Kidney epithelial cell (primary cell): ENCODE data around the gene MORF4L2. TPM values are rescaled to one million over a fixed set of nuclear protein-coding genes. Genes with fewer than 3 reads are reported as not detected.
"Not testable (repeated sequence)": the region's sequence is repeated elsewhere in the genome, so short reads cannot be mapped to it uniquely, and the experiment has no call there.

Experiments used
- DNase-seq: peaks from one replicate; pipeline ENCODE4 v3.0.0-alpha.2; 2010; ENCODE audit warnings: low read depth
- H3K27me3 ChIP-seq: 2 replicates; pipeline ENCODE4 v1.6.0; 2011; ENCODE audit warnings: low read length; ENCODE audit not compliant: control insufficient read depth, insufficient read depth
- H3K36me3 ChIP-seq: 2 replicates; pipeline ENCODE4 v1.5.1; 2011; ENCODE audit warnings: low read length; ENCODE audit not compliant: control insufficient read depth, insufficient read depth
- H3K4me3 ChIP-seq: 2 replicates; pipeline ENCODE4 v1.5.1; 2011; ENCODE audit warnings: low read depth, mild to moderate bottlenecking, control low read depth, low read length
- CTCF ChIP-seq: IDR thresholded peaks from 2 replicates; pipeline ENCODE4 v1.5.1; 2011; ENCODE audit warnings: mild to moderate bottlenecking, moderate library complexity, low read length, control low read depth, inconsistent platforms; ENCODE audit not compliant: insufficient read depth, poor library complexity, severe bottlenecking
- total RNA-seq: library from RNA; depleted of rRNA; stranded (reverse); fragments of >200 nt; gene quantifications from 2 replicates; pipeline ENCODE4 v1.2.3, GENCODE V29; 2015

The MORF4L2 gene
- total RNA-seq, 1 donor from 2014 or later = 373 TPM

GRCh38 chrX:103644125-103644524, 42.4 kb downstream of the MORF4L2 start:
- H3K4me3 ChIP-seq = no peak overlapping the region
- TF ChIP-seq CTCF = no peak

GRCh38 chrX:103640401-103641155, 45.9 kb downstream of the MORF4L2 start:
- Histone ChIP-seq H3K4me3 (no peak overlapping the region), H3K36me3 (no peaks in the 10 kb centered on the region), H3K27me3 (no peaks in the 10 kb centered on the region)
- no peak for TF ChIP-seq CTCF
- DNase-seq = no peak

More at GRCh38 chrX:103644125-103644524, 42.4 kb downstream of the MORF4L2 start:
- no peaks in the 10 kb centered on the region for H3K36me3 ChIP-seq
- H3K27me3 ChIP-seq = no peaks in the 10 kb centered on the region
- DNase-seq = no peak

- H3K36me3 ChIP-seq, H3K27me3 ChIP-seq, DNase-seq, H3K4me3 ChIP-seq: not testable (repeated sequence)
Measured at GRCh38 chrX:103638479-103639346, 47.8 kb downstream of the MORF4L2 start.

GRCh38 chrX:103637604-103638338, 48.7 kb downstream of the MORF4L2 start:
- Histone ChIP-seq H3K4me3 (no peak overlapping the region), H3K27me3 (no peaks in the 10 kb centered on the region), H3K36me3 (no peaks in the 10 kb centered on the region)
- no peak for TF ChIP-seq CTCF
- DNase-seq = no peak

- TF ChIP-seq CTCF = no peak
- Histone ChIP-seq H3K36me3 (no peaks in the 10 kb centered on the region), H3K4me3 (no peak overlapping the region), H3K27me3 (no peaks in the 10 kb centered on the region)
- DNase-seq = no peak
Measured at GRCh38 chrX:103635436-103635835, 51.1 kb downstream of the MORF4L2 start.

GRCh38 chrX:103631145-103631544, 55.4 kb downstream of the MORF4L2 start:
- TF ChIP-seq CTCF = no peak
- Histone ChIP-seq H3K27me3 (no peaks in the 10 kb centered on the region), H3K36me3 (no peaks in the 10 kb centered on the region), H3K4me3 (no peak overlapping the region)
- DNase-seq = no peak
